ENCODE results near the gene COX7B2.

DNA sequence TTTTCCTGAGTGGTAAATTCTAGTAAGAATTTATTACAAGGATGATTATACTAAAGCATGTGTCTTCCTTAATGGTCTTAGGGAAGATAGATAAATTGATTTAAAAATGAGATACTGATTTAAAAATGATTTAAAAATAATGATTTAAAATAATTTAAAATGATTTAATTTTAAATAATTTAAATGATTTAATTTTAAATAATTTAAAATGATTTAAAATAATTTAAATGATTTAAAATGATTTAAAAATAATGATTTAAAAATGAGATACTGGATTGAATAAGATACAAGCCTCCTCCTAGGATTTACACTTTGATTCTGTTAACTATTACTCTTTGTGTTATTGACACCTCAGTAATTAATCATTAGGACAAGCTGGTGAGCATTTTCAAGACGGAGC is 59.0 kb downstream of the COX7B2 start:
- TF ChIP-seq, protein P1, sequence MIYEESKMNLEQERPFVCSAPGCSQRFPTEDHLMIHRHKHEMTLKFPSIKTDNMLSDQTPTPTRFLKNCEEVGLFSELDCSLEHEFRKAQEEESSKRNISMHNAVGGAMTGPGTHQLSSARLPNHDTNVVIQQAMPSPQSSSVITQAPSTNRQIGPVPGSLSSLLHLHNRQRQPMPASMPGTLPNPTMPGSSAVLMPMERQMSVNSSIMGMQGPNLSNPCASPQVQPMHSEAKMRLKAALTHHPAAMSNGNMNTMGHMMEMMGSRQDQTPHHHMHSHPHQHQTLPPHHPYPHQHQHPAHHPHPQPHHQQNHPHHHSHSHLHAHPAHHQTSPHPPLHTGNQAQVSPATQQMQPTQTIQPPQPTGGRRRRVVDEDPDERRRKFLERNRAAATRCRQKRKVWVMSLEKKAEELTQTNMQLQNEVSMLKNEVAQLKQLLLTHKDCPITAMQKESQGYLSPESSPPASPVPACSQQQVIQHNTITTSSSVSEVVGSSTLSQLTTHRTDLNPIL (CRISPR knock-in tag; IDR thresholded peaks at IDR 0.05; ENCODE audit: low read depth): no peak
- no peak for TF ChIP-seq TOX (CRISPR knock-in tag; IDR thresholded peaks at IDR 0.05; ENCODE audit: borderline replicate concordance)
- TF ChIP-seq, protein P2, sequence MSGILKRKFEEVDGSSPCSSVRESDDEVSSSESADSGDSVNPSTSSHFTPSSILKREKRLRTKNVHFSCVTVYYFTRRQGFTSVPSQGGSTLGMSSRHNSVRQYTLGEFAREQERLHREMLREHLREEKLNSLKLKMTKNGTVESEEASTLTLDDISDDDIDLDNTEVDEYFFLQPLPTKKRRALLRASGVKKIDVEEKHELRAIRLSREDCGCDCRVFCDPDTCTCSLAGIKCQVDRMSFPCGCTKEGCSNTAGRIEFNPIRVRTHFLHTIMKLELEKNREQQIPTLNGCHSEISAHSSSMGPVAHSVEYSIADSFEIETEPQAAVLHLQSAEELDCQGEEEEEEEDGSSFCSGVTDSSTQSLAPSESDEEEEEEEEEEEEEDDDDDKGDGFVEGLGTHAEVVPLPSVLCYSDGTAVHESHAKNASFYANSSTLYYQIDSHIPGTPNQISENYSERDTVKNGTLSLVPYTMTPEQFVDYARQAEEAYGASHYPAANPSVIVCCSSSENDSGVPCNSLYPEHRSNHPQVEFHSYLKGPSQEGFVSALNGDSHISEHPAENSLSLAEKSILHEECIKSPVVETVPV (CRISPR knock-in tag; IDR thresholded peaks at IDR 0.05): no peak
- no peak for TF ChIP-seq ISL1 (CRISPR knock-in tag; IDR thresholded peaks at IDR 0.05)
- TF ChIP-seq, protein P3, sequence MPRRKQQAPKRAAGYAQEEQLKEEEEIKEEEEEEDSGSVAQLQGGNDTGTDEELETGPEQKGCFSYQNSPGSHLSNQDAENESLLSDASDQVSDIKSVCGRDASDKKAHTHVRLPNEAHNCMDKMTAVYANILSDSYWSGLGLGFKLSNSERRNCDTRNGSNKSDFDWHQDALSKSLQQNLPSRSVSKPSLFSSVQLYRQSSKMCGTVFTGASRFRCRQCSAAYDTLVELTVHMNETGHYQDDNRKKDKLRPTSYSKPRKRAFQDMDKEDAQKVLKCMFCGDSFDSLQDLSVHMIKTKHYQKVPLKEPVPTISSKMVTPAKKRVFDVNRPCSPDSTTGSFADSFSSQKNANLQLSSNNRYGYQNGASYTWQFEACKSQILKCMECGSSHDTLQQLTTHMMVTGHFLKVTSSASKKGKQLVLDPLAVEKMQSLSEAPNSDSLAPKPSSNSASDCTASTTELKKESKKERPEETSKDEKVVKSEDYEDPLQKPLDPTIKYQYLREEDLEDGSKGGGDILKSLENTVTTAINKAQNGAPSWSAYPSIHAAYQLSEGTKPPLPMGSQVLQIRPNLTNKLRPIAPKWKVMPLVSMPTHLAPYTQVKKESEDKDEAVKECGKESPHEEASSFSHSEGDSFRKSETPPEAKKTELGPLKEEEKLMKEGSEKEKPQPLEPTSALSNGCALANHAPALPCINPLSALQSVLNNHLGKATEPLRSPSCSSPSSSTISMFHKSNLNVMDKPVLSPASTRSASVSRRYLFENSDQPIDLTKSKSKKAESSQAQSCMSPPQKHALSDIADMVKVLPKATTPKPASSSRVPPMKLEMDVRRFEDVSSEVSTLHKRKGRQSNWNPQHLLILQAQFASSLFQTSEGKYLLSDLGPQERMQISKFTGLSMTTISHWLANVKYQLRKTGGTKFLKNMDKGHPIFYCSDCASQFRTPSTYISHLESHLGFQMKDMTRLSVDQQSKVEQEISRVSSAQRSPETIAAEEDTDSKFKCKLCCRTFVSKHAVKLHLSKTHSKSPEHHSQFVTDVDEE (CRISPR knock-in tag; IDR thresholded peaks at IDR 0.05): no peak
- no peak for TF ChIP-seq ZNF70 (CRISPR knock-in tag; IDR thresholded peaks at IDR 0.05)
- TF ChIP-seq, protein P4, sequence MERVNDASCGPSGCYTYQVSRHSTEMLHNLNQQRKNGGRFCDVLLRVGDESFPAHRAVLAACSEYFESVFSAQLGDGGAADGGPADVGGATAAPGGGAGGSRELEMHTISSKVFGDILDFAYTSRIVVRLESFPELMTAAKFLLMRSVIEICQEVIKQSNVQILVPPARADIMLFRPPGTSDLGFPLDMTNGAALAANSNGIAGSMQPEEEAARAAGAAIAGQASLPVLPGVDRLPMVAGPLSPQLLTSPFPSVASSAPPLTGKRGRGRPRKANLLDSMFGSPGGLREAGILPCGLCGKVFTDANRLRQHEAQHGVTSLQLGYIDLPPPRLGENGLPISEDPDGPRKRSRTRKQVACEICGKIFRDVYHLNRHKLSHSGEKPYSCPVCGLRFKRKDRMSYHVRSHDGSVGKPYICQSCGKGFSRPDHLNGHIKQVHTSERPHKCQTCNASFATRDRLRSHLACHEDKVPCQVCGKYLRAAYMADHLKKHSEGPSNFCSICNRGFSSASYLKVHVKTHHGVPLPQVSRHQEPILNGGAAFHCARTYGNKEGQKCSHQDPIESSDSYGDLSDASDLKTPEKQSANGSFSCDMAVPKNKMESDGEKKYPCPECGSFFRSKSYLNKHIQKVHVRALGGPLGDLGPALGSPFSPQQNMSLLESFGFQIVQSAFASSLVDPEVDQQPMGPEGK (CRISPR knock-in tag; IDR thresholded peaks at IDR 0.05; ENCODE audit: borderline replicate concordance): no peak
- TF ChIP-seq, protein P5, sequence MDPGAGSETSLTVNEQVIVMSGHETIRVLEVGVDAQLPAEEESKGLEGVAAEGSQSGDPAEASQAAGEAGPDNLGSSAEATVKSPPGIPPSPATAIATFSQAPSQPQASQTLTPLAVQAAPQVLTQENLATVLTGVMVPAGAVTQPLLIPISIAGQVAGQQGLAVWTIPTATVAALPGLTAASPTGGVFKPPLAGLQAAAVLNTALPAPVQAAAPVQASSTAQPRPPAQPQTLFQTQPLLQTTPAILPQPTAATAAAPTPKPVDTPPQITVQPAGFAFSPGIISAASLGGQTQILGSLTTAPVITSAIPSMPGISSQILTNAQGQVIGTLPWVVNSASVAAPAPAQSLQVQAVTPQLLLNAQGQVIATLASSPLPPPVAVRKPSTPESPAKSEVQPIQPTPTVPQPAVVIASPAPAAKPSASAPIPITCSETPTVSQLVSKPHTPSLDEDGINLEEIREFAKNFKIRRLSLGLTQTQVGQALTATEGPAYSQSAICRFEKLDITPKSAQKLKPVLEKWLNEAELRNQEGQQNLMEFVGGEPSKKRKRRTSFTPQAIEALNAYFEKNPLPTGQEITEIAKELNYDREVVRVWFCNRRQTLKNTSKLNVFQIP (CRISPR knock-in tag; IDR thresholded peaks at IDR 0.05; ENCODE audit: borderline replicate concordance, low read depth): no peak

All from SK-N-SH treated with all-trans-retinoic acid at 6 μM for 48 hours (cell line).